SJSA1 (cell line): ENCODE measurements around the gene KRTAP19-8. TPM values are rescaled to one million over a fixed set of nuclear protein-coding genes. Genes with fewer than 3 reads are reported as not detected.

Source experiments
- DNase-seq, 2 experiments: peaks; one replicate each; pipeline ENCODE4 v3.0.0-alpha.2; 2015 to 2020; ENCODE audit warnings: low spot score in 2 of 2, low read depth in 1 of 2
- H3K27ac ChIP-seq: fragments of 250-450 bp; sonication (Bioruptor Pico); 2 replicates; pipeline ENCODE4 v1.5.1; 2020; ENCODE audit warnings: mild to moderate bottlenecking, moderate library complexity
- H3K27me3 ChIP-seq: fragments of 250-450 bp; sonication (Bioruptor Pico); replicated peaks from 2 replicates; pipeline ENCODE4 v1.5.1; 2020; ENCODE audit warnings: mild to moderate bottlenecking, moderate library complexity
- H3K36me3 ChIP-seq: fragments of 250-450 bp; sonication (Bioruptor Pico); 2 replicates; pipeline ENCODE4 v1.5.1; 2020; ENCODE audit warnings: mild to moderate bottlenecking
- H3K4me1 ChIP-seq: fragments of 250-450 bp; sonication (Bioruptor Pico); replicated peaks from 2 replicates; pipeline ENCODE4 v1.6.1; 2021; ENCODE audit warnings: mild to moderate bottlenecking
- H3K4me3 ChIP-seq: fragments of 250-450 bp; sonication (Bioruptor Pico); 2 replicates; pipeline ENCODE4 v1.5.1; 2020; ENCODE audit warnings: mild to moderate bottlenecking
- H3K9me3 ChIP-seq: fragments of 250-450 bp; sonication (Bioruptor Pico); replicated peaks from 2 replicates; pipeline ENCODE4 v1.5.1; 2020; ENCODE audit warnings: mild to moderate bottlenecking
- total RNA-seq: library from RNA; depleted of rRNA; stranded (reverse); fragments of >200 nt; shearing (Covaris generic); gene quantifications from 2 replicates; pipeline ENCODE4 v1.2.3, GENCODE V29; 2014; rRNA removed

The KRTAP19-8 gene
- total RNA-seq: not detected in 2 replicates

DNA sequence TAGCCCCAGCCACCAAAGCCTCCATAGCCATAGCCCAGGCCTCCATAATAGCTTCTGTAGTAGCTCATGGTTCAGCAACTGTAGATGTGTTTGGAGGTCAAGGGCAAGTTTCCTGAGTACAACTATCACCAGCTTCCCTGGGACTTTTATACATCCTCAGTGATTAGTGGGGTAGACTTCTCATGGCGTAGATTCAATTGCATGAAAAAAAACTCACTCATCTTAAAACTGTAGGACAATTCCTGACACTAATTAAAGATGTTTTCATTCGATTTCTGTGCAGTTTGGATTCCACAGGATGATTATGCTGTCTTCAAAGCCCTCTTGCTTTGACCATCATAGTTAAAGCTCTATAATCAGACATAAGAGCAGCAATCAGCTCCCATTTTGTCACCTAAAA lies at the start of gene KRTAP19-8:
KRTAP19-8 (minus strand) TSS at position 101 of the 400 bp plus-strand sequence; CDS start at position 68, 33 bp downstream.
- no peak for DNase-seq
- Histone ChIP-seq H3K27ac (no peak within 1 kb of the TSS), H3K9me3 (no peaks in the 10 kb centered on the region), H3K4me1 (no peaks in the 10 kb centered on the region), H3K27me3 (no peaks in the 10 kb centered on the region), H3K36me3 (no peaks in the 10 kb centered on the region), H3K4me3 (no peak within 1 kb of the TSS)

- DNase-seq: no peak
- 0 out of 2 replicates have a peak, but pooled peaks cover 5% of the 10 kb centered on the region for H3K27me3 ChIP-seq
- H3K36me3 ChIP-seq: no peaks in the 10 kb centered on the region
- no peak overlapping the region for H3K27ac ChIP-seq
- H3K4me1 ChIP-seq: no peaks in the 10 kb centered on the region
- H3K9me3 ChIP-seq: no peaks in the 10 kb centered on the region
- H3K4me3 ChIP-seq: no peak overlapping the region
Observed at GRCh38 chr21:31087639-31088473, 49.6 kb upstream of the KRTAP19-8 start.

DNA sequence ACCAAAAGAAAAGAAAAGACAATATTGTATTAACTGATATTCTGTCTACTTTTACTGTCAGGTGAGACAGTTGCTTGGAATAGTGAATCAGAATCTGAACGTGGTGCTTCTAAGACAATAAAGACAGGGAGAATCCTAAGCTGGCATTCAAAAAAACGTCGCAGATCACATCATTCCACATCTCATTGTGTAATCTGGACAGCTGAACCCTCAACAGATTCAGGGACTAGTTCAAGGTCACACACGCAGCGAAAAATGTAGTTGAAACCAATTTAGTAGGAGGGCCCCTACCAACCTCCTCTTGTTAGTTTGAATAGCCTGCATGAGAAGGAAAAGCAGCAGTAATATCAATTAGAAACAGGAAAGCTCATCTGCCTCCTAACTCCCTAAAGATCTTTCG lies 46.4 kb upstream of the KRTAP19-8 start:
- Histone ChIP-seq H3K9me3 (no peaks in the 10 kb centered on the region), H3K36me3 (no peaks in the 10 kb centered on the region), H3K4me3 (no peak overlapping the region), H3K4me1 (no peaks in the 10 kb centered on the region), H3K27ac (no peak overlapping the region), H3K27me3 (no peaks in the 10 kb centered on the region)
- DNase-seq: no peak

GRCh38 chr21:31078796-31079195 lies 40.5 kb upstream of the KRTAP19-8 start:
- H3K27ac ChIP-seq: no peak overlapping the region
- H3K36me3 ChIP-seq: no peaks in the 10 kb centered on the region
- H3K4me1 ChIP-seq: no peaks in the 10 kb centered on the region
- H3K27me3 ChIP-seq: no peaks in the 10 kb centered on the region
- H3K9me3 ChIP-seq: no peaks in the 10 kb centered on the region
- no peak for DNase-seq
- H3K4me3 ChIP-seq: no peak overlapping the region

DNA sequence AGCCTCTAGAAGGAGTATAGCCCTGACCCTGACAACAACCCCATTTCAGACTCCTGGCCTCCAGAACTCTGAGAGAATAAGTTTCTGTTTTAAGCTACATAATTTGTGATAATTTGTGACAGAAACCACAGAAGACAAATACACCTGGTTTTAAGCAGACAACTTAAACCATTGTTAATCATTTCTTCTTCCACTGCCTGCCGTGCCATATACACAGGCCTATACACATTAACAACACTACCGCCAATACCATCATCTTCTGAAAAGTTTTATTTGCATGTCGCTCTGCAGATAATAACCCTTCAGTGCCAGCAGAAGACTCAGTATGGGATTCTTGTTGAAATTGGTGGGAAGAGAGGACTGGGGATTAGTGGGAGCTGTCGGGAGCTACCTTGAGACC lies 39.9 kb upstream of the KRTAP19-8 start:
- no peaks in the 10 kb centered on the region for H3K27me3 ChIP-seq
- no peak overlapping the region for H3K27ac ChIP-seq
- H3K4me1 ChIP-seq: no peaks in the 10 kb centered on the region
- no peak for DNase-seq
- no peaks in the 10 kb centered on the region for H3K9me3 ChIP-seq
- no peak overlapping the region for H3K4me3 ChIP-seq
- no peaks in the 10 kb centered on the region for H3K36me3 ChIP-seq

- Histone ChIP-seq H3K36me3 (no peaks in the 10 kb centered on the region), H3K27me3 (no peaks in the 10 kb centered on the region; the same call in 1 of the 2 replicates), H3K4me3 (no peak overlapping the region), H3K27ac (no peak overlapping the region), H3K4me1 (no peaks in the 10 kb centered on the region), H3K9me3 (no peaks in the 10 kb centered on the region)
- DNase-seq: no peak
Observed at GRCh38 chr21:31075848-31076247, 37.6 kb upstream of the KRTAP19-8 start.

DNA sequence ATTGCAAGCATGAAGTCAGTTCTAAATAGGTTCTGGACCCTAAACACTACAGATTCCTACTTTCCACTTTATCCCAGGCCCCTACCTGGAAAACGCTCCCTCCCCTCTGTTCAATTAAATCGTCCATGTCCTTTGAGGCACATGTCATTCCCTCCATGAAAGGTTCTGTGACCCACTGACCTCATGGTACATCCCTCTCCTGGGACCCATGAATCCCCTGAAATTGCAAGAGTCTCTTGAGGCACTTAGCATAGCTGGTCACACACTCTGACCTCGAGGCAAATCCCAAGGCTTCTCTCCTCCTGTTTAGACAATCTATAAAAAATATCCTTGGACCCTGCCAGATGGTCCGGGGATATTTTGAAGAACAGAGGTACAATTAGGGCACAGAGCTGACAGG lies 34.3 kb upstream of the KRTAP19-8 start:
- no peaks in the 10 kb centered on the region for H3K4me1 ChIP-seq
- no peak overlapping the region for H3K4me3 ChIP-seq
- H3K27ac ChIP-seq: no peak overlapping the region
- DNase-seq: no peak
- H3K36me3 ChIP-seq: no peaks in the 10 kb centered on the region
- no peaks in the 10 kb centered on the region; the same call in none of the 2 replicates for H3K27me3 ChIP-seq
- H3K9me3 ChIP-seq: no peaks in the 10 kb centered on the region

GRCh38 chr21:31064803-31065202 lies 26.5 kb upstream of the KRTAP19-8 start:
- Histone ChIP-seq H3K27me3 (no peaks in the 10 kb centered on the region; the same call in none of the 2 replicates), H3K4me3 (no peak overlapping the region), H3K9me3 (no peaks in the 10 kb centered on the region), H3K36me3 (no peaks in the 10 kb centered on the region), H3K27ac (no peak overlapping the region), H3K4me1 (no peaks in the 10 kb centered on the region)
- no peak for DNase-seq

DNA sequence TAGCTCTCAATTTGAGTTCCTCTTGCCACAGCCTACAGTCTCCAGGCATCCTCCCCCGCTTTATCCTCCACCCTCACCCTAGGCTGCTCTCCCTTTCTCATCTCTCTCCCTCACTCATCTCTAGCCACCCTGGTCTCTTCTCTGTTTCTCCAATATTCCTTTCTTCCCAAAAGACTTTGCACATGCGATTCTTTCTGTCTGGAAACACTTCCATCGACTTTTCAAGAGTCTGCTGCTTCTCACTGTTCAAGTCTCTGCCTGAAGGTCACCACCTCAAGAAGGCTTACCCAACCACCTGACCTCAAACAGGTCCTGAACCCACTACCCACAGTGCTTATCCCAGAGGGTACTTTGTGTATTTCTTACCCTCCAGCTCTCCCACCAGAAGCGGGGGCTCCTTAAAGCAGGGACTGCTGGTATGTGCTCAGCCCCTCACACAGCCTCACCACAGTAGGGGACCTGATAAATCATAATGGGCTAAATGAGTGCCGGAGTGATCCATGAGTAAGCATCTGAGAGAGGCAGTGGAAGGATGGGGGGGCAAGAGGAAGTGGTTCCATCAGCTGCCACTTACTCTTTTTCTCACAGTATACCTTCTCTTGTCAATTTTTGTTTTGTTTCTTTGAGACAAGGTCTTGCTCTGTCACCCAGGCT lies 14.3 kb upstream of the KRTAP19-8 start:
- no peaks in the 10 kb centered on the region for H3K36me3 ChIP-seq
- no peaks in the 10 kb centered on the region for H3K27me3 ChIP-seq
- DNase-seq: no peak
- no peaks in the 10 kb centered on the region for H3K4me1 ChIP-seq
- no peak overlapping the region for H3K27ac ChIP-seq
- no peaks in the 10 kb centered on the region for H3K9me3 ChIP-seq
- no peak overlapping the region for H3K4me3 ChIP-seq

DNA sequence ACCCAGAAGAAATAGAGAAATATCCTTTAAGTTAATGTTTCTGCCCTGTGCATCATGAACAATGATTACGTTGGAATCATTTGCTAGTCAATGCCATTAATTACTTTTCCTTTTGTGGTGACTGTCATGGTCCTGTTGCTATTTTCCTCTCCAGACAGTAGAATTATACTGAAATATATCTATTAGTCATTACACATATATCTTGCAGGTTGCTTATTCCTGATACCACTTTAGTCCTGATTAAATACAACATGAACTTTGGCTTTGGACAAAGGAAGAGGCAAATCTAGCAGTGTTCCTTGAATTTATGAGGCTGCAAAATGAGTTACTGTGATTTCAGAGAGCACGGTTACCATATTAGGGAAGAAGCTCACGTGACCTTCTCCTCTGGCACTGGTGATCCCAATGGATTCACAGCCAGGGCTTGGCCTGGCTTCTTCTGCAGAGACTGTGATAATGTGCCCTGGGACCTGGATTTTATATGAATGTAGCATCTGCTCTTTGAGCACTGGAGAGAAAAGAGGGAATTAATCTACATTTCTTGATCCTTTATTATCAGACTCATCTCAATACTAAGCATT lies 12.4 kb upstream of the KRTAP19-8 start:
- Histone ChIP-seq H3K36me3 (no peaks in the 10 kb centered on the region), H3K27me3 (no peaks in the 10 kb centered on the region), H3K4me1 (no peaks in the 10 kb centered on the region), H3K27ac (no peak overlapping the region), H3K4me3 (no peak overlapping the region), H3K9me3 (no peaks in the 10 kb centered on the region)
- no peak for DNase-seq

- Histone ChIP-seq H3K4me3 (no peak overlapping the region), H3K27ac (no peak overlapping the region), H3K9me3 (no peaks in the 10 kb centered on the region), H3K36me3 (no peaks in the 10 kb centered on the region), H3K27me3 (no peaks in the 10 kb centered on the region), H3K4me1 (no peaks in the 10 kb centered on the region)
- no peak for DNase-seq
Observed at GRCh38 chr21:31045841-31046240, 7.6 kb upstream of the KRTAP19-8 start.

GRCh38 chr21:31043471-31043870 lies 5.2 kb upstream of the KRTAP19-8 start:
- Histone ChIP-seq H3K27ac (no peak overlapping the region), H3K4me1 (no peaks in the 10 kb centered on the region), H3K36me3 (no peaks in the 10 kb centered on the region), H3K4me3 (no peak overlapping the region), H3K27me3 (no peaks in the 10 kb centered on the region), H3K9me3 (no peaks in the 10 kb centered on the region)
- DNase-seq: no peak

DNA sequence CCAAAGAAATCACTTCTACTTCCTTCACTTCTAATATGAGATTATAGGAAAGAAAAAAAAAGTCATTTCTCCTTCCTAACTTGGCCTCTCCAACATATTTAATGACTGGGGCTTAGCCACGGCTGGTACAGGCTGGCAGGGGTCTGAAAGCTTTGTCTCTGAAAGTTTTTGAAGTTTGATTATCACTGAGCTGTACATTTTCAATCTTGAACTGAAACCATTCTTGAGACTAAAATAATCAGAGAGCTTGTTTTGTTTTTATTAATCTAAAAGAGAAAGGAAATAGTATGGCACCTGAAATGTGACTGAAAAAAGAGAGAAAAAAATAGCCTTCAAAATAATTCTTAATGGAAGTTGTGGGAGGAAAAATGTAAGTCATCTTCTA lies 3.8 kb upstream of the KRTAP19-8 start:
- Histone ChIP-seq H3K4me1 (no peaks in the 10 kb centered on the region), H3K36me3 (no peaks in the 10 kb centered on the region), H3K9me3 (no peaks in the 10 kb centered on the region), H3K27me3 (no peaks in the 10 kb centered on the region), H3K4me3 (no peak overlapping the region), H3K27ac (no peak overlapping the region)
- DNase-seq: no peak
